Superior temporal gyrus (tissue), 1 donor: Measurements from ENCODE around the gene TOX4.
"Not testable (repeated sequence)": the region's sequence is repeated elsewhere in the genome, so short reads cannot be mapped to it uniquely, and the experiment has no call there.

Source experiments
- DNase-seq: peaks from one replicate; pipeline ENCODE4 v3.0.0-alpha.2; 2016; ENCODE audit errors: extremely low spot score

Gene TOX4

GRCh38 chr14:21476925-21477681 is at the start of gene TOX4, which contains the start of gene RAB2B:
Gene TOX4 (plus strand): TSS chr14:21477195. CDS start chr14:21477279, 84 bp downstream.
Gene RAB2B (minus strand): TSS chr14:21476959. CDS start chr14:21476872, 87 bp downstream.
- peak; percentile 99 for DNase-seq

GRCh38 chr14:21428930-21429329 is 48.1 kb upstream of the TOX4 start:
- no peak for DNase-seq

- DNase-seq, result no peak
These were observed 45.9 kb upstream of the TOX4 start for GRCh38 chr14:21431126-21431525.

- no peak for DNase-seq
These were observed 40.4 kb upstream of the TOX4 start for GRCh38 chr14:21436567-21437062.

GRCh38 chr14:21437063-21437901 is 39.7 kb upstream of the TOX4 start:
- peak; percentile 99 for DNase-seq

GRCh38 chr14:21440859-21441258 is 36.1 kb upstream of the TOX4 start:
- no peak for DNase-seq

GRCh38 chr14:21442657-21443056 is 34.3 kb upstream of the TOX4 start:
- DNase-seq, result not testable (repeated sequence)

GRCh38 chr14:21449899-21450216 is 27.1 kb upstream of the TOX4 start:
- DNase-seq, result no peak

GRCh38 chr14:21454843-21455544 is 22.0 kb upstream of the TOX4 start:
- DNase-seq, result no peak

GRCh38 chr14:21455592-21455911 is 21.4 kb upstream of the TOX4 start:
- DNase-seq, result peak; percentile 24

GRCh38 chr14:21455912-21456667 is 20.9 kb upstream of the TOX4 start, which contains the start of gene CHD8:
Gene CHD8 (minus strand): TSS chr14:21456123. CDS start chr14:21431643, 24,480 bp downstream.
- DNase-seq, result peak; percentile 100

GRCh38 chr14:21467616-21468015 is 9.4 kb upstream of the TOX4 start:
- peak; percentile 51 for DNase-seq

GRCh38 chr14:21475767-21476522 is 1.1 kb upstream of the TOX4 start:
- peak; percentile 52 for DNase-seq

- no peak for DNase-seq
These were observed 471 bp upstream of the TOX4 start for GRCh38 chr14:21476523-21476924.

GRCh38 chr14:21486640-21487087 is 9.7 kb downstream of the TOX4 start:
- no peak for DNase-seq

GRCh38 chr14:21494902-21495762 is 18.1 kb downstream of the TOX4 start:
- DNase-seq, result no peak

- no peak for DNase-seq
These were observed 19.5 kb downstream of the TOX4 start for GRCh38 chr14:21496453-21496852.

- DNase-seq, result peak; percentile 79
These were observed 21.8 kb downstream of the TOX4 start for GRCh38 chr14:21498540-21499526.
